ENCODE data around the gene HAUS2. TPM values are rescaled to one million over a fixed set of nuclear protein-coding genes. Genes with fewer than 3 reads are reported as not detected.

HAUS2 gene
- total RNA-seq, 1 donor from 2014 or later: 23.5 TPM

GRCh38 chr15:42605796-42606195 is 57.2 kb downstream of the HAUS2 start:
- DNase-seq (ENCODE audit: low spot score): no peak
- H3K9me3 Mint-ChIP-seq (ENCODE audit: unreplicated experiment): no peaks in the 10 kb centered on the region
- H3K36me3 Mint-ChIP-seq (ENCODE audit: low read depth, unreplicated experiment): no peaks in the 10 kb centered on the region
- no peak overlapping the region for H3K4me3 Mint-ChIP-seq (ENCODE audit: unreplicated experiment)
- TF ChIP-seq CTCF (IDR thresholded peaks at IDR 0.05; ENCODE audit: unreplicated experiment): no peak
- no peak overlapping the region for H3K27ac Mint-ChIP-seq (ENCODE audit: unreplicated experiment)
- peaks cover 4% of the 10 kb centered on the region for H3K27me3 Mint-ChIP-seq (ENCODE audit: unreplicated experiment)
- H3K4me1 Mint-ChIP-seq (ENCODE audit: unreplicated experiment): peaks cover 27% of the 10 kb centered on the region

- Mint-ChIP-seq H3K36me3 (ENCODE audit: low read depth, unreplicated experiment) (no peaks in the 10 kb centered on the region), H3K4me1 (ENCODE audit: unreplicated experiment) (peaks cover 27% of the 10 kb centered on the region), H3K9me3 (ENCODE audit: unreplicated experiment) (no peaks in the 10 kb centered on the region), H3K27me3 (ENCODE audit: unreplicated experiment) (peaks cover 2% of the 10 kb centered on the region), H3K4me3 (ENCODE audit: unreplicated experiment) (no peak overlapping the region), H3K27ac (ENCODE audit: unreplicated experiment) (no peak overlapping the region)
- no peak for TF ChIP-seq CTCF (IDR thresholded peaks at IDR 0.05; ENCODE audit: unreplicated experiment)
- DNase-seq (ENCODE audit: low spot score): no peak
These were observed 59.5 kb downstream of the HAUS2 start for GRCh38 chr15:42608110-42608531.

DNA sequence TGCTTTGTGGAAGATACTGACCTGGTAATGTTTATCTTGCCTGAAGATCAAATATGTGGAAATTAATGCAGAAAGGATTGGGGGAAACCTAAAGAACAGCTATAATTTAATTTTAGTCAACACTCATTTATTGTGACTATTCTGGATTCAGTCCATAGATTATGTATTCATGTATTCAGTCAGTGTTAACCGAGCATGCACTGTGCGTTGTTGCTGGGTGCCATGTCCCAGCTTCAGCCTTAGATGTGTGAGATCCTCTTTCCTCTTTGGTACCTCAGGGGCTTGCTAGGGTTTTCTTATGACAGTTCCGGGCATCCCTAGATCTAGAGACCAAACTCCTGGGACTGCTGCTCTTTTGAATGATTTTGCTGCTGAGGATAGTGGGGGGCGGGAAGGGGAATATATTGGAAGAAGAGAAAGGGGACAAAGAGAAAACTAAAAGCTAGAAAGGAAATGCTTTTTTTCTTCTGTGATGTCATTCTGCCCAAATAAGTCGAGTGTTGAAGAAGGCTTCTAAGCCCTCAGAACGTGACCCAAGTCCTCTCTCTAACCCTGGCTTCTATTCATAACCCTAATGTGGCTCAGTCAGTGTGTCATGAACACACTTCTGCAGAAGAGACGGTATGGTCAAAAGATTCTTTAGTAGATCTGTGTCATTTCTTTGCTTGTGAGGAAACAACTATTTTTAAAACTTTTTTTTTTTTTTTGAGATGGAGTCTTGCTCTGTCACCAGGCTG is 60.3 kb downstream of the HAUS2 start:
- TF ChIP-seq CTCF (IDR thresholded peaks at IDR 0.05; ENCODE audit: unreplicated experiment): no peak
- Mint-ChIP-seq H3K4me3 (ENCODE audit: unreplicated experiment) (no peak overlapping the region), H3K4me1 (ENCODE audit: unreplicated experiment) (peaks cover 27% of the 10 kb centered on the region), H3K36me3 (ENCODE audit: low read depth, unreplicated experiment) (no peaks in the 10 kb centered on the region), H3K27me3 (ENCODE audit: unreplicated experiment) (no peaks in the 10 kb centered on the region), H3K9me3 (ENCODE audit: unreplicated experiment) (no peaks in the 10 kb centered on the region), H3K27ac (ENCODE audit: unreplicated experiment) (peak overlapping the region; percentile 40)
- DNase-seq (ENCODE audit: low spot score): no peak

- no peaks in the 10 kb centered on the region for H3K9me3 Mint-ChIP-seq (ENCODE audit: unreplicated experiment)
- no peak for TF ChIP-seq CTCF (IDR thresholded peaks at IDR 0.05; ENCODE audit: unreplicated experiment)
These were observed 62.9 kb downstream of the HAUS2 start for GRCh38 chr15:42611532-42611931.

GRCh38 chr15:42612367-42612912 is 63.8 kb downstream of the HAUS2 start:
- Mint-ChIP-seq H3K9me3 (ENCODE audit: unreplicated experiment) (no peaks in the 10 kb centered on the region), H3K36me3 (ENCODE audit: low read depth, unreplicated experiment) (no peaks in the 10 kb centered on the region), H3K4me1 (ENCODE audit: unreplicated experiment) (peaks cover 14% of the 10 kb centered on the region), H3K27ac (ENCODE audit: unreplicated experiment) (no peak overlapping the region), H3K27me3 (ENCODE audit: unreplicated experiment) (no peaks in the 10 kb centered on the region), H3K4me3 (ENCODE audit: unreplicated experiment) (no peak overlapping the region)
- no peak for DNase-seq (ENCODE audit: low spot score)
- TF ChIP-seq CTCF (IDR thresholded peaks at IDR 0.05; ENCODE audit: unreplicated experiment): no peak

More at GRCh38 chr15:42611532-42611931, 62.9 kb downstream of the HAUS2 start:
- DNase-seq (ENCODE audit: low spot score): no peak
- Mint-ChIP-seq H3K27me3 (ENCODE audit: unreplicated experiment) (no peaks in the 10 kb centered on the region), H3K4me3 (ENCODE audit: unreplicated experiment) (no peak overlapping the region), H3K36me3 (ENCODE audit: low read depth, unreplicated experiment) (no peaks in the 10 kb centered on the region), H3K27ac (ENCODE audit: unreplicated experiment) (no peak overlapping the region), H3K4me1 (ENCODE audit: unreplicated experiment) (peaks cover 14% of the 10 kb centered on the region)
